HUES48 (cell line): Measurements from ENCODE around the gene TMEM190.
A peak's percentile ranks its signal among the peaks of the same experiment; 100 is the strongest.
"Not testable (repeated sequence)": the region's sequence is repeated elsewhere in the genome, so short reads cannot be mapped to it uniquely, and the experiment has no call there.

ENCODE experiments used
- H3K27ac ChIP-seq: one replicate; pipeline ENCODE4 v1.7.0; 2013; ENCODE audit warnings: low read depth, low read length, inconsistent platforms
- H3K27me3 ChIP-seq: 2 replicates; pipeline ENCODE4 v1.6.1; 2013; ENCODE audit warnings: mild to moderate bottlenecking, low read length; ENCODE audit not compliant: control insufficient read depth, insufficient read depth
- H3K36me3 ChIP-seq: 2 replicates; pipeline ENCODE4 v1.6.1; 2013; ENCODE audit warnings: low read length; ENCODE audit not compliant: control insufficient read depth, insufficient read depth
- H3K4me1 ChIP-seq: 2 replicates; pipeline ENCODE4 v1.6.1; 2013; ENCODE audit warnings: mild to moderate bottlenecking, low read length; ENCODE audit not compliant: control insufficient read depth, insufficient read depth
- H3K4me3 ChIP-seq: 2 replicates; pipeline ENCODE4 v1.5.1; 2013; ENCODE audit warnings: mild to moderate bottlenecking, low read depth, low read length
- H3K9ac ChIP-seq: 2 replicates; pipeline ENCODE4 v1.6.1; 2013; ENCODE audit warnings: mild to moderate bottlenecking, low read depth, low read length, moderate library complexity
- H3K9me3 ChIP-seq: 2 replicates; pipeline ENCODE4 v1.6.1; 2013; ENCODE audit warnings: low read length; ENCODE audit not compliant: control insufficient read depth, insufficient read depth

TMEM190 gene

GRCh38 chr19:55376241-55376933 is at the start of gene TMEM190:
TMEM190 (plus strand) TSS chr19:55376826; CDS start chr19:55376854, 28 bp downstream.
- Histone ChIP-seq H3K36me3 (no peaks in the 10 kb centered on the region), H3K27ac (peak within 1 kb of the TSS; percentile 12), H3K9ac (no peak within 1 kb of the TSS), H3K9me3 (no peaks in the 10 kb centered on the region), H3K27me3 (peaks cover 37% of the 10 kb centered on the region), H3K4me1 (peaks cover 34% of the 10 kb centered on the region), H3K4me3 (peak within 1 kb of the TSS; percentile 60)

GRCh38 chr19:55328774-55329318 is 47.8 kb upstream of the TMEM190 start:
- not testable (repeated sequence) for H3K9me3 ChIP-seq

GRCh38 chr19:55329791-55330190 is 46.8 kb upstream of the TMEM190 start:
- H3K27ac ChIP-seq, H3K9me3 ChIP-seq, H3K27me3 ChIP-seq, H3K4me3 ChIP-seq, H3K36me3 ChIP-seq, H3K4me1 ChIP-seq, H3K9ac ChIP-seq: not testable (repeated sequence)

More at GRCh38 chr19:55328774-55329318, 47.8 kb upstream of the TMEM190 start:
- H3K36me3 ChIP-seq, H3K9ac ChIP-seq, H3K4me3 ChIP-seq, H3K27me3 ChIP-seq, H3K27ac ChIP-seq, H3K4me1 ChIP-seq: not testable (repeated sequence)

GRCh38 chr19:55333870-55334269 is 42.8 kb upstream of the TMEM190 start:
- Histone ChIP-seq H3K9me3 (no peaks in the 10 kb centered on the region), H3K4me3 (no peak overlapping the region), H3K4me1 (peaks cover 3% of the 10 kb centered on the region; the same call in 1 of the 2 replicates), H3K9ac (no peak overlapping the region), H3K27ac (no peak overlapping the region), H3K36me3 (no peaks in the 10 kb centered on the region), H3K27me3 (no peaks in the 10 kb centered on the region)

GRCh38 chr19:55336101-55336500 is 40.5 kb upstream of the TMEM190 start:
- Histone ChIP-seq H3K36me3 (no peaks in the 10 kb centered on the region), H3K27me3 (no peaks in the 10 kb centered on the region), H3K9me3 (no peaks in the 10 kb centered on the region)

GRCh38 chr19:55339105-55339888 is 37.3 kb upstream of the TMEM190 start, which contains the start of gene KMT5C:
KMT5C (plus strand) TSS chr19:55339876; CDS start chr19:55341937, 2,061 bp downstream.
- Histone ChIP-seq H3K9me3 (no peaks in the 10 kb centered on the region), H3K27ac (peak within 1 kb of the TSS; percentile 99), H3K9ac (peak within 1 kb of the TSS; percentile 89), H3K27me3 (no peaks in the 10 kb centered on the region), H3K4me1 (peaks cover 12% of the 10 kb centered on the region), H3K4me3 (peak within 1 kb of the TSS; percentile 90), H3K36me3 (peaks cover 23% of the 10 kb centered on the region)

More at GRCh38 chr19:55336101-55336500, 40.5 kb upstream of the TMEM190 start:
- Histone ChIP-seq H3K4me3 (no peak overlapping the region), H3K4me1 (peaks cover 3% of the 10 kb centered on the region; the same call in 1 of the 2 replicates), H3K9ac (no peak overlapping the region), H3K27ac (no peak overlapping the region)

- H3K9ac ChIP-seq: peak overlapping the region; percentile 55; the same call in 1 of the 2 replicates
- H3K36me3 ChIP-seq: peaks cover 31% of the 10 kb centered on the region
- H3K27me3 ChIP-seq: no peaks in the 10 kb centered on the region
- peak overlapping the region; percentile 90 for H3K4me3 ChIP-seq
- no peaks in the 10 kb centered on the region for H3K9me3 ChIP-seq
- H3K27ac ChIP-seq: peak overlapping the region; percentile 99
- H3K4me1 ChIP-seq: peaks cover 12% of the 10 kb centered on the region
These were observed 36.5 kb upstream of the TMEM190 start for GRCh38 chr19:55339889-55340783.

GRCh38 chr19:55340784-55341147 is 35.9 kb upstream of the TMEM190 start:
- Histone ChIP-seq H3K4me1 (peaks cover 12% of the 10 kb centered on the region), H3K27me3 (no peaks in the 10 kb centered on the region), H3K9ac (peak overlapping the region; percentile 55; the same call in 1 of the 2 replicates), H3K36me3 (peaks cover 36% of the 10 kb centered on the region), H3K27ac (peak overlapping the region; percentile 99), H3K4me3 (peak overlapping the region; percentile 90), H3K9me3 (no peaks in the 10 kb centered on the region)

GRCh38 chr19:55341171-55341588 is 35.4 kb upstream of the TMEM190 start:
- no peak overlapping the region; the same call in 1 of the 2 replicates for H3K9ac ChIP-seq
- H3K36me3 ChIP-seq: peaks cover 40% of the 10 kb centered on the region
- no peaks in the 10 kb centered on the region for H3K27me3 ChIP-seq
- H3K4me1 ChIP-seq: peaks cover 12% of the 10 kb centered on the region
- H3K4me3 ChIP-seq: peak overlapping the region; percentile 90
- peak overlapping the region; percentile 99 for H3K27ac ChIP-seq
- no peaks in the 10 kb centered on the region for H3K9me3 ChIP-seq
